ENCODE results near the gene C11orf24. TPM values are rescaled to one million over a fixed set of nuclear protein-coding genes. Genes with fewer than 3 reads are reported as not detected.

Gene C11orf24
- polyA plus RNA-seq, 1 of the 3 experiments (the other 2 are of a cell fraction), result 50.9 TPM

GRCh38 chr11:68270196-68271022, 1.4 kb downstream of the C11orf24 start:
- peak overlapping the region; percentile 92 for H3K4me2 ChIP-seq
- DNase-seq, result no peak
- ChIA-PET CTCF (interaction anchor here (0.7 to 5.9 kb wide), 15 partner anchors 9 to 181 kb away, joined by 3 to 68 read pairs (median 4); no protein-coding TSS in a partner anchor), POLR2A (interaction anchor here (2.5 kb wide), 1 partner anchor 12 kb away, joined by 13 read pairs; no protein-coding TSS in a partner anchor)
- H4K20me1 ChIP-seq (ENCODE audit: insufficient read depth), result 0 out of 2 replicates have a peak, but pooled peaks cover 7% of the 10 kb centered on the region
- H3F3A ChIP-seq (replicated peaks; ENCODE audit: insufficient read depth), result peaks cover 3% of the 10 kb centered on the region
- H3K36me3 ChIP-seq (replicated peaks in 1 of 2; ENCODE audit: control insufficient read depth in 1 of 2, insufficient read depth in 2 of 2, low read length in 1 of 2), result peaks cover 11 to 25% of the 10 kb centered on the region in 2 experiments
- H3K79me2 ChIP-seq (ENCODE audit: insufficient read depth), result peaks cover 64% of the 10 kb centered on the region
- H3K4me1 ChIP-seq (ENCODE audit: control insufficient read depth in 1 of 2, insufficient read depth in 2 of 2, low read depth in 1 of 2, low read length in 1 of 2), result peaks cover 14 to 17% of the 10 kb centered on the region in 2 experiments; a peak in 3 of 4 replicates
- 77% methylated on average over 8 of the region's 8 CpGs for WGBS (ENCODE audit: low lambda C conversion rate)
- peak overlapping the region; percentile 98; the same call in 1 of the 2 replicates for H3K9ac ChIP-seq
- H3K9me2 ChIP-seq, result no peaks in the 10 kb centered on the region
- H3K4me3 ChIP-seq (ENCODE audit: low read depth in 2 of 2, low read length in 1 of 2), result peak overlapping the region; percentile 67 to 75
- no peaks in the 10 kb centered on the region for H3K27me3 ChIP-seq (ENCODE audit: insufficient read depth)
- H3K9me3 ChIP-seq, result no peaks in the 10 kb centered on the region
- H3K27ac ChIP-seq (ENCODE audit: low read depth in 2 of 2, low read length in 1 of 2), result peak overlapping the region; percentile 79 to 87; a peak in 3 of 4 replicates
- peak overlapping the region; percentile 57 for H2AFZ ChIP-seq (ENCODE audit: low read depth)
- no peak for TF ChIP-seq CTCF (IDR thresholded peaks at IDR 0.05)
- TF ChIP-seq ZBTB33 (IDR thresholded peaks at IDR 0.05; ENCODE audit: borderline replicate concordance, low read depth), result no peak
- TF ChIP-seq POLR2AphosphoS5 (IDR thresholded peaks at IDR 0.05; ENCODE audit: low read depth, low read length), result no peak
- no peak for TF ChIP-seq SMC3 (IDR thresholded peaks at IDR 0.05; ENCODE audit: low read depth, low read length)
- no peak for TF ChIP-seq TCF12 (IDR thresholded peaks at IDR 0.05)
- no peak for TF ChIP-seq FOXJ3 (CRISPR knock-in tag; IDR thresholded peaks at IDR 0.05)
- no peak for TF ChIP-seq EP300 (IDR thresholded peaks at IDR 0.05; ENCODE audit: borderline replicate concordance in 1 of 2, low read depth in 1 of 2, low read length in 1 of 2)
- no peak for TF ChIP-seq REST (IDR thresholded peaks at IDR 0.05; ENCODE audit: low read depth, low read length)
- no peak for TF ChIP-seq USF1 (IDR thresholded peaks at IDR 0.05; ENCODE audit: borderline replicate concordance, low read depth)
- no peak for TF ChIP-seq ELF1 (IDR thresholded peaks at IDR 0.05)
- no peak for TF ChIP-seq GATA2 (CRISPR knock-in tag; IDR thresholded peaks at IDR 0.05)
- TF ChIP-seq IRF3 (IDR thresholded peaks at IDR 0.05; ENCODE audit: low read depth, low read length), result no peak
- no peak for TF ChIP-seq YY1 (IDR thresholded peaks at IDR 0.05; ENCODE audit: low read depth)
- TF ChIP-seq MAX (IDR thresholded peaks at IDR 0.05; ENCODE audit: low read depth), result no peak
- TF ChIP-seq PBX3 (IDR thresholded peaks at IDR 0.05), result no peak
- no peak for TF ChIP-seq RXRA (IDR thresholded peaks at IDR 0.05; ENCODE audit: borderline replicate concordance, low read depth)
- TF ChIP-seq GABPA (IDR thresholded peaks at IDR 0.05; ENCODE audit: low read depth), result no peak
- TF ChIP-seq USF2 (IDR thresholded peaks at IDR 0.05; ENCODE audit: borderline replicate concordance, low read depth, low read length), result no peak
- no peak for TF ChIP-seq TEAD4 (IDR thresholded peaks at IDR 0.05; ENCODE audit: borderline replicate concordance, insufficient read depth)

Measured in SK-N-SH (cell line).